Measurements from ENCODE around the gene MRPL12. TPM values are rescaled to one million over a fixed set of nuclear protein-coding genes. Genes with fewer than 3 reads are reported as not detected.

Gene MRPL12
- total and polyA plus RNA-seq, 2 of the 13 experiments (the other 11 are each of a cell fraction or from before 2014, with no cell fraction given), result 39.1 to 94.1 TPM

GRCh38 chr17:81711814-81712467 lies 8.8 kb downstream of the MRPL12 start, which contains the start of gene SLC25A10 (continued):
- TF ChIP-seq AKNA (CRISPR knock-in tag; IDR thresholded peaks at IDR 0.05; ENCODE audit: borderline replicate concordance) (peak; percentile 96), CHD2 (IDR thresholded peaks at IDR 0.05; ENCODE audit: low read depth, low read length) (peak; percentile 74), ZNF547 (CRISPR knock-in tag; IDR thresholded peaks at IDR 0.05) (peak; percentile 99), ZIK1 (CRISPR knock-in tag; IDR thresholded peaks at IDR 0.05; ENCODE audit: borderline replicate concordance, low read depth) (peak; percentile 99), ZBTB1 (CRISPR knock-in tag; IDR thresholded peaks at IDR 0.05; ENCODE audit: borderline replicate concordance) (peak; percentile 52; the same call in 1 of the 2 replicates), ZNF883 (CRISPR knock-in tag; IDR thresholded peaks at IDR 0.05; ENCODE audit: not compliant biosample characterization) (peak; percentile 100), ZNF205 (CRISPR knock-in tag; IDR thresholded peaks at IDR 0.05) (peak; percentile 93), PTBP1 (IDR thresholded peaks at IDR 0.05; ENCODE audit: low read depth, low read length, poor library complexity, severe bottlenecking) (no peak), ZNF772 (CRISPR knock-in tag; IDR thresholded peaks at IDR 0.05) (peak; percentile 98), ZNF598 (CRISPR knock-in tag; IDR thresholded peaks at IDR 0.05; ENCODE audit: borderline replicate concordance) (peak; percentile 85; the same call in 1 of the 2 replicates), NAIF1 (CRISPR knock-in tag; IDR thresholded peaks at IDR 0.05; ENCODE audit: borderline replicate concordance) (peak; percentile 75; the same call in 1 of the 2 replicates), ZSCAN20 (CRISPR knock-in tag; IDR thresholded peaks at IDR 0.05; ENCODE audit: borderline replicate concordance) (peak; percentile 98), ZNF256 (CRISPR knock-in tag; conservative IDR thresholded peaks at IDR 0.05) (peak; percentile 97), STAT5B (CRISPR knock-in tag; IDR thresholded peaks at IDR 0.05) (peak; percentile 91), ZNF761 (CRISPR knock-in tag; conservative IDR thresholded peaks at IDR 0.05) (peak; percentile 78; the same call in 1 of the 2 replicates), CEBPG (CRISPR knock-in tag; IDR thresholded peaks at IDR 0.05) (peak; percentile 75), NR3C1 (CRISPR knock-in tag; IDR thresholded peaks at IDR 0.05) (no peak), MEIS2 (CRISPR knock-in tag; IDR thresholded peaks at IDR 0.05) (peak; percentile 99), SMAD3 (CRISPR knock-in tag; IDR thresholded peaks at IDR 0.05) (peak; percentile 97), MAFK (conservative IDR thresholded peaks at IDR 0.05 in 1 of 2, IDR thresholded peaks at IDR 0.05 in 1 of 2; ENCODE audit: low read length in 2 of 2) (no peak)

Measured in HepG2 (cell line).